ENCODE results near the gene CHMP2B. TPM values are rescaled to one million over a fixed set of nuclear protein-coding genes. Genes with fewer than 3 reads are reported as not detected.

CHMP2B gene
- total RNA-seq, 1 experiment from 2014 or later, result 54.3 TPM

GRCh38 chr3:87228316-87228715, 1.2 kb downstream of the CHMP2B start (continued):
- TF ChIP-seq MAX (IDR thresholded peaks at IDR 0.05) (no peak), SIN3A (IDR thresholded peaks at IDR 0.05; ENCODE audit: low read depth) (no peak), EGR1 (IDR thresholded peaks at IDR 0.05; ENCODE audit: low read depth) (no peak), ZBTB33 (IDR thresholded peaks at IDR 0.05; ENCODE audit: extremely low read depth, insufficient replicate concordance, low read length) (no peak)

GRCh38 chr3:87229113-87229512, 2.0 kb downstream of the CHMP2B start:
- Histone ChIP-seq H3K9ac (ENCODE audit: low read length) (no peak overlapping the region), H3K4me3 (replicated peaks in 1 of 2; ENCODE audit: low read depth in 1 of 2, low read length in 2 of 2) (no peak overlapping the region), H3K9me2 (ENCODE audit: insufficient read depth) (no peaks in the 10 kb centered on the region), H3K4me1 (ENCODE audit: control insufficient read depth in 1 of 2, insufficient read depth in 2 of 2, low read length in 2 of 2) (peaks cover 0 to 18% of the 10 kb centered on the region in 2 experiments; a peak in 2 of 4 replicates), H3K4me2 (ENCODE audit: low read length) (peak overlapping the region; percentile 90; the same call in 1 of the 2 replicates), H3K79me2 (ENCODE audit: insufficient read depth, low read length) (peaks cover 69% of the 10 kb centered on the region), H3K36me3 (ENCODE audit: control insufficient read depth in 1 of 2, insufficient read depth in 2 of 2, low read length in 2 of 2) (no peaks in the 10 kb centered on the region), H4K20me1 (ENCODE audit: insufficient read depth) (no peaks in the 10 kb centered on the region), H3K9me3 (ENCODE audit: control insufficient read depth in 1 of 2, insufficient read depth in 1 of 2, low read depth in 1 of 2, low read length in 2 of 2) (no peaks in the 10 kb centered on the region), H3K27me3 (ENCODE audit: insufficient read depth, low read length) (no peaks in the 10 kb centered on the region), H2AFZ (ENCODE audit: low read depth, low read length, poor library complexity, severe bottlenecking) (no peak overlapping the region), H3K27ac (ENCODE audit: low read depth, low read length) (no peak overlapping the region)
- TF ChIP-seq MAX (IDR thresholded peaks at IDR 0.05), result no peak
- no peak for TF ChIP-seq ELF1 (IDR thresholded peaks at IDR 0.05; ENCODE audit: borderline replicate concordance, low read depth)
- TF ChIP-seq ATF3 (IDR thresholded peaks at IDR 0.05), result no peak
- no peak for TF ChIP-seq EZH2phosphoT487 (IDR thresholded peaks at IDR 0.05; ENCODE audit: borderline replicate concordance)
- TF ChIP-seq CBX3 (IDR thresholded peaks at IDR 0.05; ENCODE audit: low read depth), result no peak
- TF ChIP-seq RAD21 (IDR thresholded peaks at IDR 0.05; ENCODE audit: low read depth), result no peak
- TF ChIP-seq ZNF274 (IDR thresholded peaks at IDR 0.05; ENCODE audit: low read depth, low read length), result no peak
- no peak for TF ChIP-seq REST (IDR thresholded peaks at IDR 0.05; ENCODE audit: low read depth)
- TF ChIP-seq EGR1 (IDR thresholded peaks at IDR 0.05; ENCODE audit: low read depth), result no peak
- TF ChIP-seq CEBPB (IDR thresholded peaks at IDR 0.05; ENCODE audit: low read depth), result no peak
- no peak for TF ChIP-seq CTCF (IDR thresholded peaks at IDR 0.05 in 2 of 3, conservative IDR thresholded peaks at IDR 0.05 in 1 of 3; ENCODE audit: borderline replicate concordance in 1 of 3, insufficient read depth in 1 of 3, low read depth in 2 of 3, low read length in 2 of 3)
- ChIA-PET CTCF (no interaction called here), RAD21 (ENCODE audit: low non-redundant PET in 1 of 2, low total read pairs in 2 of 2, uncharacterized antibody in 2 of 2, unreplicated experiment in 2 of 2) (no interaction called here), POLR2A (no interaction called here)
- BruUV-seq (replicated peaks), result no TSS peak
- DNase-seq (ENCODE audit: low read depth, low spot score) (no peak), ATAC-seq (no peak)
- intact Hi-C loops (cut with micrococcal nuclease), result no loop called here

All from HCT116 (cell line).